ENCODE data around the gene PRKAG1. TPM values are rescaled to one million over a fixed set of nuclear protein-coding genes. Genes with fewer than 3 reads are reported as not detected.

The PRKAG1 gene
- total RNA-seq, 2 donors from 2014 or later: 53.9 to 55.4 TPM

DNA sequence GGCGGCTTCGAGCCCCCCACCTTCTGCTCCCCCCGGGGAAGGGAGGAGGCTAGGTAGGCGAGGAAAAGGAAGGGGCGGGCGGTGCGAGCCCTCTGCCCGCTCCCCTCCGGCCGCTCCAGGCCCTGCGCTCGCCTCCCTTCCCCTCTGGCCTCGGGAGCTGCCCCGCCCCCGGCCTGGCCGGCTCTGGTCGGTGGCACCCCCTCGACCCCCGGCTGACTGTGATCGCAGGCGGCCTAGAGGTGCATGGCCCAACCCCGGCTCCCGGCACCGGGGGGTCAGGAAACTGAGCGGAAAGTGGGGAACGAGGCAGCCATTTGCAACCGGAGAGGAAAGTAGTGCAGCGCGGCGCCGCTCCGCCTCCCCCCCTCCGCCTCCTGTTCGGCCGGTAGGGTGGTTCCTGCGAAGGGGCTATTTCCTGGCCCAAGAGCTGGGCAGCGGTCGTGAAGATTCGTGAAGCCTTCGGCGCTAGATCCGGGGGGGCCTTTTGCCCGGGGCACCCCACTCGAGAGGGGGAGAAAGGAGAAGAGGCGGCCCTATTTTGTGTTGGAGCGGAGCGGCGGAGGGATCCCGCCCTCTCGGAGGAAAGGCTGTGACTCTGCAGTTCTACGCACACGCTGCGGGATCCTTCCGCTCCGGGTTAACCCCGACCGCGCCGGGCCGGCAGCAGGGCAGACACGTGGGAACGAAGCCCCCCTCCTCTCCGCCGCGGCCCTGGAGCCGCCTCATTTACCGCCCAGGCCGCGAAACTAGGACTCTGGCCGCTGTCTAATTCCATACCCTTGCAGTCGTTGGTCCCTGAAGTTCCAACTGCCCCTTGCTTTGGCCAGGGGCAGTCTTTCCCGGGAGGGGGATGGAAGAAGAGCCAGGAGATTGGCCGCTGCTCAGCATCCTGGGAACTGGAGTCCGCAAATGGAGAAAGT, 41.9 kb upstream of the PRKAG1 start, which contains the start of gene KMT2D:
Gene KMT2D (minus strand): TSS at position 558 of the 920 bp plus-strand sequence. CDS start 5,470 bp downstream, outside the sequence.
- intact Hi-C loops (cut with DNase I): loop anchor here (10.0 kb wide), 1 partner anchor 64 kb away; no protein-coding TSS in a partner anchor
- H3K9me3 ChIP-seq: no peaks in the 10 kb centered on the region

DNA sequence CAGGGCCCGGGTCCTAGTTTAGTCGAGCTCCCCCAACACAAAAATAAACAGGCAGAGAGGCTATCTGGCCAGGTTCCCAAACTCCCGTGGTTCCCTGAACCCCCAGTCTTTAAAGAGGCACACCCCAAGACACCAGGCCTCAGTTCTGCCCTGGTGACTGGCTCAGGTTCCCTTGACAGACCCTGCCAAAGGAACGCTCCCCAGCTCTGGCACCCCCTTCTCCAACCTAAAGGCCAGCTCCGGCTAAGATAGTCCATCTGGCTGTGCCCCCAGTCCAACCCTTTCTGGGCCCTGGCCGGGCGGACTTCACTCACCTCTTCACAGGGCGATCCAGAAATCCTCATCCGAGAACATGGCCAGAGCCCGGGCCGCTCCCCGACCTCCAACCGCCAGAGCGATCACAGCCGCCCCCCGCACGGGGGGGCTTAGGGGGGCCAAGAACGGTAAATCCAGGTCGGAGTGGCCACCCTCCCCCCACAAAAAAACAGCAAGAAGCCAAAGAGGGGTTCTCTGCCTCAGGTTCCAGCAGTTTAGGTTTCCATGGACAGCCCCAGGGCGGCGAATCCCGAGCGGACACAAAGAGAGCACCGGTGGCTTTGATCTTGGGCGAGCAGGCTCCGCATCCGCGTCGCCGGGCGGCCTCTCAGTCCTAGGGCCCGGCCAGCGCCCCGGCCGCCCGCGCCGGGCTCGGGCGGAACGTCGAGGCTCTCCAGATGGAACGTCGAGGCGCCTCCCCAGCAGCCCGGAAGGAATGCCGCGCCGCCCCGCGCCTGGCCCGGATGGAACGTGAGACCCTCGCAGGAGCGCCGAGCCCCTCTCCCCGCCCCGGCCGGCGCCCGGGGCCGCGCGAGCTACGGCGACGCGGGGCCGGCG, 41.0 kb upstream of the PRKAG1 start:
- TF ChIP-seq, protein P1, sequence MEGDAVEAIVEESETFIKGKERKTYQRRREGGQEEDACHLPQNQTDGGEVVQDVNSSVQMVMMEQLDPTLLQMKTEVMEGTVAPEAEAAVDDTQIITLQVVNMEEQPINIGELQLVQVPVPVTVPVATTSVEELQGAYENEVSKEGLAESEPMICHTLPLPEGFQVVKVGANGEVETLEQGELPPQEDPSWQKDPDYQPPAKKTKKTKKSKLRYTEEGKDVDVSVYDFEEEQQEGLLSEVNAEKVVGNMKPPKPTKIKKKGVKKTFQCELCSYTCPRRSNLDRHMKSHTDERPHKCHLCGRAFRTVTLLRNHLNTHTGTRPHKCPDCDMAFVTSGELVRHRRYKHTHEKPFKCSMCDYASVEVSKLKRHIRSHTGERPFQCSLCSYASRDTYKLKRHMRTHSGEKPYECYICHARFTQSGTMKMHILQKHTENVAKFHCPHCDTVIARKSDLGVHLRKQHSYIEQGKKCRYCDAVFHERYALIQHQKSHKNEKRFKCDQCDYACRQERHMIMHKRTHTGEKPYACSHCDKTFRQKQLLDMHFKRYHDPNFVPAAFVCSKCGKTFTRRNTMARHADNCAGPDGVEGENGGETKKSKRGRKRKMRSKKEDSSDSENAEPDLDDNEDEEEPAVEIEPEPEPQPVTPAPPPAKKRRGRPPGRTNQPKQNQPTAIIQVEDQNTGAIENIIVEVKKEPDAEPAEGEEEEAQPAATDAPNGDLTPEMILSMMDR (IDR thresholded peaks at IDR 0.05): no peak
- TF ChIP-seq POLR2A (IDR thresholded peaks at IDR 0.05) (no peak), POLR2AphosphoS5 (IDR thresholded peaks at IDR 0.05) (no peak)
- WGBS: 1% methylated on average over 39 of the region's 70 CpGs
- H3K9me3 ChIP-seq: no peaks in the 10 kb centered on the region
- H3K36me3 ChIP-seq: no peaks in the 10 kb centered on the region
- peak overlapping the region; percentile 96 to 97 for H3K27ac ChIP-seq
- intact Hi-C loops (cut with DNase I): loop anchor here (10.0 kb wide), 1 partner anchor 65 kb away; no protein-coding TSS in a partner anchor
- DNase-seq (ENCODE audit: low spot score): no peak
- peaks cover 28% of the 10 kb centered on the region for H3K4me1 ChIP-seq (replicated peaks)
- H3K4me3 ChIP-seq: peak overlapping the region; percentile 78 to 88
- no peaks in the 10 kb centered on the region for H3K27me3 ChIP-seq (replicated peaks; ENCODE audit: insufficient read depth)

More for the DNA sequence above, 41.9 kb upstream of the PRKAG1 start, which contains the start of gene KMT2D:
- peak within 1 kb of the TSS; percentile 78 to 88 for H3K4me3 ChIP-seq
- peaks cover 18% of the 10 kb centered on the region for H3K4me1 ChIP-seq (replicated peaks)
- peak; percentile 89 for DNase-seq (ENCODE audit: low spot score)
- peak; percentile 92 for TF ChIP-seq POLR2AphosphoS5 (IDR thresholded peaks at IDR 0.05)
- TF ChIP-seq POLR2A (IDR thresholded peaks at IDR 0.05): peak; percentile 37
- TF ChIP-seq, protein P1 (IDR thresholded peaks at IDR 0.05): peak in 3 of 4 experiments; percentile 20 to 61 (median 36)
- no peaks in the 10 kb centered on the region for H3K27me3 ChIP-seq (replicated peaks; ENCODE audit: insufficient read depth)
- H3K27ac ChIP-seq: peak within 1 kb of the TSS; percentile 96 to 97
- no peaks in the 10 kb centered on the region for H3K36me3 ChIP-seq
- WGBS: under 1% methylated on average over 67 of the region's 74 CpGs

DNA sequence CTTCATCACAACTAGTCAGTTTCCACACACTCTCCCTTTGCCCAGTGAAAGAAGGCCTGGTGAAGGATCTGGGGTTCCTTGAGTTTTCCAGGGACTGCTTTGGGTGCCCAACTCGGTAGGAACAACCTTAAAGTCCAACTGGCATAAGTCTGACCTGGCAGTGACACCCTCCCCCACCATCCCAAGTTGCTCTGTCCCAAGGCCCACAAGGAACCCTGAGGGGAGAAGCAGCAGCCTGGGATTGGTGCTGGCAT, 40.4 kb upstream of the PRKAG1 start:
- 0% methylated on average over 1 of the region's 1 CpG for WGBS
- TF ChIP-seq POLR2A (IDR thresholded peaks at IDR 0.05) (no peak), POLR2AphosphoS5 (IDR thresholded peaks at IDR 0.05) (no peak)
- TF ChIP-seq, protein P1 (IDR thresholded peaks at IDR 0.05): no peak
- peak overlapping the region; percentile 78 to 88 for H3K4me3 ChIP-seq
- peaks cover 29% of the 10 kb centered on the region for H3K4me1 ChIP-seq (replicated peaks)
- peaks cover 0 to 2% of the 10 kb centered on the region in 2 donors for H3K36me3 ChIP-seq
- DNase-seq (ENCODE audit: low spot score): no peak
- H3K27ac ChIP-seq: peak overlapping the region; percentile 96 to 97
- no peaks in the 10 kb centered on the region for H3K9me3 ChIP-seq
- intact Hi-C loops (cut with DNase I): no loop called here
- no peaks in the 10 kb centered on the region for H3K27me3 ChIP-seq (replicated peaks; ENCODE audit: insufficient read depth)

DNA sequence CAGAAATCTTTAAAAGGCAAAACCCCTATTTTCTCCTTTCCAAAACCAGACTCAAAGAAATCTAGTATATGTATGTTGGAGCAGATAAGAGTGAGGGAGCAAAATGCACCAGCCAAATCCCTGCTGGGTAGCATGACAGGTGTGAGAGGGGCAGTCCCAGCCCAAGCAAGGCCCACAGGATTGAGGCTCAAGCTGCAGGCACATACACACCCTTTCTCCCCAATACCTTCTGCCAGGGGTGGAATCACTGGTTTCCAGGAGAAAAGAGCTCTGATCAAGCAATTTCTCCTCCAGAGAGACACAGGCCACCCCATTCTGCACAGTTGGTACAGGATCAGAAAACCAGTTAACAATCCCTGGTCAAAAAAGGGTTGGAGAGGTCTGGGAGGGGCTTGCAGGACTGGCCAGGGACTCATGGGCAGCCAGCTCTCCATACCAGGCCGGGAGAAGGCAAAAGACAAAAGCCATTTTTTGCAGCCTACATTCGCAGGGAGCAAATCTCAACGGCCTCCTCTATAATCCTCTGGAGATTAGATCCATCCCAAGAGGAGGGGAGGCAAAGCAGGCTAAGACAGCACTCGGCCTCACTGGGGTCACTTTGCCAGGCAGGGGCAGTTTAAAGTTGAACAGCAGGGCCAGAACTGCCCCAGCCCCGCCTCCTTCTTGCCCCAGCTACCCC, 39.9 kb upstream of the PRKAG1 start:
- DNase-seq (ENCODE audit: low spot score): no peak
- Histone ChIP-seq H3K27ac (peak overlapping the region; percentile 96 to 97), H3K36me3 (peaks cover 2 to 7% of the 10 kb centered on the region in 2 donors), H3K4me1 (replicated peaks) (peaks cover 29% of the 10 kb centered on the region), H3K4me3 (peak overlapping the region; percentile 78 to 88), H3K27me3 (replicated peaks; ENCODE audit: insufficient read depth) (no peaks in the 10 kb centered on the region), H3K9me3 (no peaks in the 10 kb centered on the region)
- intact Hi-C loops (cut with DNase I): no loop called here
- TF ChIP-seq POLR2AphosphoS5 (IDR thresholded peaks at IDR 0.05): no peak
- TF ChIP-seq, protein P1 (IDR thresholded peaks at IDR 0.05): no peak
- TF ChIP-seq POLR2A (IDR thresholded peaks at IDR 0.05): no peak
- 2% methylated on average over 5 of the region's 5 CpGs for whole genome bisulfite sequencing
